Mesenchymal stem cell (in vitro differentiated cells and primary cell): ENCODE results near the gene TTYH3.

Experiments
- DNase-seq: peaks from one replicate; pipeline ENCODE4 v3.0.0-alpha.2; 2013
- H2AFZ ChIP-seq: one replicate; pipeline ENCODE4 v1.6.1; 2013; ENCODE audit warnings: low read depth, mild to moderate bottlenecking, control low read depth, inconsistent platforms, low read length, moderate library complexity
- H2AK5ac ChIP-seq: 2 replicates; pipeline ENCODE4 v1.6.1; 2013; ENCODE audit warnings: low read length, moderate library complexity, mild to moderate bottlenecking, inconsistent platforms; ENCODE audit not compliant: severe bottlenecking
- H2BK120ac ChIP-seq: one replicate; pipeline ENCODE4 v1.6.1; 2013; ENCODE audit warnings: low read depth, mild to moderate bottlenecking, inconsistent platforms, low read length, moderate library complexity
- H2BK12ac ChIP-seq, 2 experiments: one replicate each; pipeline ENCODE4 v1.6.1; 2013; ENCODE audit warnings: inconsistent platforms in 2 of 2, low read length in 2 of 2, mild to moderate bottlenecking in 2 of 2, moderate library complexity in 2 of 2, control low read depth in 1 of 2
- H2BK15ac ChIP-seq: one replicate; pipeline ENCODE4 v1.6.1; 2013; ENCODE audit warnings: mild to moderate bottlenecking, low read depth, inconsistent platforms; ENCODE audit not compliant: poor library complexity, severe bottlenecking
- H2BK5ac ChIP-seq: 2 replicates; pipeline ENCODE4 v1.6.1; 2013; ENCODE audit warnings: low read depth, mild to moderate bottlenecking, low read length, control low read depth, inconsistent platforms; ENCODE audit not compliant: poor library complexity, severe bottlenecking
- H3K14ac ChIP-seq, 2 experiments: one replicate each; pipeline ENCODE4 v1.6.1; 2013; ENCODE audit warnings: inconsistent platforms in 2 of 2, low read length in 2 of 2, control low read depth in 1 of 2, mild to moderate bottlenecking in 1 of 2, moderate library complexity in 1 of 2
- H3K18ac ChIP-seq, 2 experiments: one replicate each; pipeline ENCODE4 v1.6.1; 2013; ENCODE audit warnings: inconsistent platforms in 2 of 2, low read length in 2 of 2, control low read depth in 1 of 2, low read depth in 1 of 2, mild to moderate bottlenecking in 1 of 2
- H3K23ac ChIP-seq, 2 experiments: one replicate each; pipeline ENCODE4 v1.6.1; 2013; ENCODE audit warnings: inconsistent platforms in 2 of 2, low read length in 2 of 2, mild to moderate bottlenecking in 2 of 2, moderate library complexity in 2 of 2, control low read depth in 1 of 2
- H3K27ac ChIP-seq: 2 replicates; pipeline ENCODE4 v1.5.1; 2013; ENCODE audit warnings: mild to moderate bottlenecking, moderate library complexity, low read length, control low read depth, inconsistent platforms; ENCODE audit not compliant: poor library complexity, severe bottlenecking
- H3K27me3 ChIP-seq, 2 experiments: 2 replicates each; pipeline versions ENCODE4 v1.6.1 to v1.7.0; 2013; ENCODE audit warnings: low read length in 2 of 2, mild to moderate bottlenecking in 2 of 2, moderate library complexity in 2 of 2, control low read depth in 1 of 2, inconsistent platforms in 1 of 2; ENCODE audit not compliant: control insufficient read depth in 1 of 2, insufficient read depth in 1 of 2
- H3K36me3 ChIP-seq, 2 experiments: 2 replicates each; pipeline versions ENCODE4 v1.6.1 to v1.7.0; 2013; ENCODE audit warnings: low read length in 2 of 2, control low read depth in 1 of 2, inconsistent platforms in 1 of 2, low read depth in 1 of 2, mild to moderate bottlenecking in 1 of 2; ENCODE audit not compliant: insufficient read depth in 2 of 2, control insufficient read depth in 1 of 2
- H3K4ac ChIP-seq, 2 experiments: one replicate each; pipeline ENCODE4 v1.6.1; 2013; ENCODE audit warnings: inconsistent platforms in 2 of 2, low read length in 2 of 2, mild to moderate bottlenecking in 2 of 2, moderate library complexity in 2 of 2, control low read depth in 1 of 2, low read depth in 1 of 2
- H3K4me1 ChIP-seq: 2 replicates; pipeline ENCODE4 v1.6.1; 2013; ENCODE audit warnings: low read depth, low read length, control low read depth; ENCODE audit not compliant: control insufficient read depth, insufficient read depth
- H3K4me2 ChIP-seq: 2 replicates; pipeline ENCODE4 v1.6.1; 2013; ENCODE audit warnings: low read length, mild to moderate bottlenecking, inconsistent platforms; ENCODE audit not compliant: poor library complexity, severe bottlenecking
- H3K4me3 ChIP-seq, 2 experiments: 2 replicates each; pipeline versions ENCODE4 v1.5.1 to v1.7.0; 2013; ENCODE audit warnings: low read length in 2 of 2, mild to moderate bottlenecking in 2 of 2, control low read depth in 1 of 2, low read depth in 1 of 2; ENCODE audit not compliant: insufficient read depth in 1 of 2
- H3K79me1 ChIP-seq: replicated peaks from 2 replicates; pipeline ENCODE4 v1.6.1; 2013; ENCODE audit warnings: mild to moderate bottlenecking, control low read depth, low read length, inconsistent platforms; ENCODE audit not compliant: poor library complexity, severe bottlenecking
- H3K9ac ChIP-seq: 2 replicates; pipeline ENCODE4 v1.7.0; 2013; ENCODE audit warnings: mild to moderate bottlenecking, low read length, moderate library complexity
- H3K9me3 ChIP-seq: 2 replicates; pipeline ENCODE4 v1.7.0; 2013; ENCODE audit warnings: mild to moderate bottlenecking, low read length; ENCODE audit not compliant: control insufficient read depth
- H4K8ac ChIP-seq: one replicate; pipeline ENCODE4 v1.6.1; 2013; ENCODE audit warnings: inconsistent platforms, mild to moderate bottlenecking, low read length, moderate library complexity
- H4K91ac ChIP-seq: one replicate; pipeline ENCODE4 v1.6.1; 2013; ENCODE audit warnings: mild to moderate bottlenecking, low read length, inconsistent platforms
- WGBS: methylation state at CpG from one replicate; pipeline ENCODE4 v1.1.7; 2013; ENCODE audit warnings: mixed read lengths; 5-methylcytosine and 5-hydroxymethylcytosine counted together

The TTYH3 gene

GRCh38 chr7:2681929-2682799, 50.4 kb downstream of the TTYH3 start:
- Histone ChIP-seq H2BK12ac (no peak overlapping the region), H3K79me1 (no peaks in the 10 kb centered on the region), H3K23ac (no peak overlapping the region), H3K27ac (no peak overlapping the region), H3K14ac (peak overlapping the region in 1 of 2 experiments; percentile 57), H2AFZ (no peak overlapping the region), H3K9me3 (no peaks in the 10 kb centered on the region), H2BK120ac (no peak overlapping the region), H2AK5ac (no peak overlapping the region), H3K4me2 (no peak overlapping the region), H2BK15ac (peak overlapping the region; percentile 63), H3K9ac (no peak overlapping the region), H3K4ac (no peak overlapping the region), H4K91ac (no peak overlapping the region), H3K4me1 (peaks cover 3% of the 10 kb centered on the region), H3K36me3 (no peaks in the 10 kb centered on the region), H3K27me3 (peaks cover 9 to 30% of the 10 kb centered on the region in 2 experiments), H3K18ac (no peak overlapping the region), H3K4me3 (no peak overlapping the region), H4K8ac (no peak overlapping the region), H2BK5ac (no peak overlapping the region)
- 85% methylated on average over 27 of the region's 27 CpGs for WGBS
- no peak for DNase-seq

GRCh38 chr7:2684501-2684900, 52.7 kb downstream of the TTYH3 start:
- Histone ChIP-seq H4K8ac (no peak overlapping the region), H3K9me3 (no peaks in the 10 kb centered on the region), H2AK5ac (no peak overlapping the region), H2BK120ac (no peak overlapping the region), H2AFZ (no peak overlapping the region), H3K27ac (no peak overlapping the region), H3K18ac (no peak overlapping the region), H3K79me1 (no peaks in the 10 kb centered on the region), H2BK15ac (no peak overlapping the region), H3K14ac (no peak overlapping the region), H3K4me2 (no peak overlapping the region), H3K4me3 (no peak overlapping the region), H4K91ac (no peak overlapping the region), H3K36me3 (no peaks in the 10 kb centered on the region), H3K4me1 (peaks cover 25% of the 10 kb centered on the region), H3K23ac (no peak overlapping the region), H2BK12ac (no peak overlapping the region), H3K4ac (no peak overlapping the region), H3K9ac (no peak overlapping the region), H3K27me3 (peaks cover 27 to 50% of the 10 kb centered on the region in 2 experiments), H2BK5ac (no peak overlapping the region)
- DNase-seq: no peak
- 93% methylated on average over 10 of the region's 11 CpGs for WGBS

DNA sequence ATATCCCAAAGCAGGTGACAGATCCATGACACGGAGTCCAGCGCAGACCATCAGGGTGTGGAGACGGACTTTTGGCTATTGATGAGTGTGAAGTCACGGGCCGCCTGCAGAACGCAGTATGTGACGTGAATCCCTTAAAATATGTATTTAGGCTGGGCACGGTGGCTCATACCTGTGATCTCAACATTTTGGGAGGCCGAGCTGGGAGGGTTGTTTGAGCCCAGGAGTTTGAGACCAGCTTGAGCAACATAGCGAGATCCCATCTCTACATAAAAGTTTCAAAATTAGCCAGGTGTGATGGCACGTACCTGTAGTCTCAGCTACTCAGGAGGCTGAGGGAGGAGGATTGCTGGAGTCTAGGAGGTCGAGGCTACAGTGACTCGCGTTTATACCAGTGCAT, 54.3 kb downstream of the TTYH3 start:
- Histone ChIP-seq H3K23ac (no peak overlapping the region), H3K9ac (no peak overlapping the region), H3K36me3 (no peaks in the 10 kb centered on the region), H3K18ac (no peak overlapping the region), H3K79me1 (no peaks in the 10 kb centered on the region), H3K4me1 (peaks cover 34% of the 10 kb centered on the region), H2BK5ac (no peak overlapping the region), H2BK15ac (no peak overlapping the region), H3K9me3 (no peaks in the 10 kb centered on the region), H2AFZ (no peak overlapping the region), H2BK120ac (no peak overlapping the region), H3K14ac (no peak overlapping the region), H2BK12ac (no peak overlapping the region), H3K4ac (no peak overlapping the region), H4K8ac (no peak overlapping the region), H3K27me3 (peaks cover 29 to 51% of the 10 kb centered on the region in 2 experiments), H2AK5ac (no peak overlapping the region), H3K27ac (no peak overlapping the region), H4K91ac (no peak overlapping the region), H3K4me2 (no peak overlapping the region), H3K4me3 (no peak overlapping the region)
- 96% methylated on average over 13 of the region's 14 CpGs for WGBS
- DNase-seq: no peak

DNA sequence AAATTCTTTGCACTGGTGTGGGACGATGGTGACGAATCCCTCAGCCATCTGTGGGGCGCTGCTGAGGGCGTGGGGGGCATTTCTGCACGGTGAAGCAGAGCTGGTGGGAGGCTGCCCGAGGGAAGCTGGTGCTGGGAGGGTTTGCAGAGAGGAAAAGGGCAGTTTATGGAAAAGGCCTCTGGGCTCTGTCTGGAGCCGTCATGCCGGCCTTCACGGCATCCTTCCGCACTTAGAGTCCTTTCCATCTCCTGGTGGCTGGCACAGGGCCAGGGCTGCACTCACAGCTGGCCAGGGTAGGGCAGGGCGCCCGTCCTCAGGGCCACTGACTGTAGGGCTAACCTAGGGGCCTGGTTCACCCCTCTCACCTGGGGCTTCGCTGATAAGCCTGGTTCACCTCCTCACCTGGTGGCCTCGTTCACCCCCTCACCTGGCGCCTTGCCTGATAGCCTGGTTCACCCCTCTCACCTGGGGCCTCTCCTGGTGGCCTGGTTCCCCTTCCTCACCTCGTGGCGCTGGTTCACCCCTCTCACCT, 55.6 kb downstream of the TTYH3 start:
- H2BK15ac ChIP-seq: peak overlapping the region; percentile 13
- peaks cover 34% of the 10 kb centered on the region for H3K4me1 ChIP-seq
- H3K36me3 ChIP-seq: no peaks in the 10 kb centered on the region
- no peak overlapping the region for H2BK12ac ChIP-seq
- peak overlapping the region; percentile 8 for H3K27ac ChIP-seq
- H4K8ac ChIP-seq: no peak overlapping the region
- no peak overlapping the region for H2AK5ac ChIP-seq
- H3K4me3 ChIP-seq: peak overlapping the region; percentile 46 to 51
- no peak overlapping the region for H3K4ac ChIP-seq
- peak overlapping the region in 1 of 2 experiments; percentile 93 for H3K23ac ChIP-seq
- H3K4me2 ChIP-seq: peak overlapping the region; percentile 69
- H2BK120ac ChIP-seq: no peak overlapping the region
- no peaks in the 10 kb centered on the region for H3K9me3 ChIP-seq
- no peaks in the 10 kb centered on the region for H3K79me1 ChIP-seq
- peak overlapping the region; percentile 0 for H2BK5ac ChIP-seq
- peak overlapping the region; percentile 41 for H4K91ac ChIP-seq
- WGBS: 64% methylated on average over 17 of the region's 17 CpGs
- no peak overlapping the region for H2AFZ ChIP-seq
- H3K18ac ChIP-seq: no peak overlapping the region
- no peak overlapping the region for H3K14ac ChIP-seq
- H3K9ac ChIP-seq: peak overlapping the region; percentile 59
- peaks cover 24 to 39% of the 10 kb centered on the region in 2 experiments for H3K27me3 ChIP-seq
- DNase-seq: peak; percentile 28
